Mesothelial cell of epicardium (in vitro differentiated cells): ENCODE measurements around the gene TIMM22. TPM values are rescaled to one million over a fixed set of nuclear protein-coding genes. Genes with fewer than 3 reads are reported as not detected.
A peak's percentile ranks its signal among the peaks of the same experiment; 100 is the strongest.

Source experiments
- DNase-seq, 2 experiments: peaks; one replicate each; pipeline ENCODE4 v3.0.0; 2021; ENCODE audit warnings: low spot score in 2 of 2; ENCODE audit not compliant: unreplicated experiment in 2 of 2
- H3K27ac Mint-ChIP-seq: 2 replicates; pipeline ENCODE4 v1.8.0; 2021; ENCODE audit warnings: mixed read lengths
- H3K27me3 Mint-ChIP-seq: 2 replicates; pipeline ENCODE4 v1.8.0; 2021; ENCODE audit warnings: low read depth, mixed read lengths
- H3K36me3 Mint-ChIP-seq: 2 replicates; pipeline ENCODE4 v1.8.0; 2021; ENCODE audit warnings: mixed read lengths
- H3K4me1 Mint-ChIP-seq: 2 replicates; pipeline ENCODE4 v1.8.0; 2021; ENCODE audit warnings: mixed read lengths
- H3K4me3 Mint-ChIP-seq: 2 replicates; pipeline ENCODE4 v1.8.0; 2021; ENCODE audit warnings: mild to moderate bottlenecking, moderate library complexity, mixed read lengths
- H3K9me3 Mint-ChIP-seq: 2 replicates; pipeline ENCODE4 v1.8.0; 2021; ENCODE audit warnings: mixed read lengths
- total RNA-seq: library from RNA; stranded (reverse); gene quantifications from 3 replicates; pipeline ENCODE4 v1.2.1, GENCODE V29; 2021
- TF ChIP-seq, protein P1 (sequence below): fragments of 200-600 bp; sonication (generic); IDR thresholded peaks from one replicate; pipeline ENCODE4 v1.5.0; 2021; ENCODE audit warnings: antibody characterized with exemption; ENCODE audit not compliant: unreplicated experiment

The TIMM22 gene
- total RNA-seq, 1 donor from 2014 or later: 15.5 TPM

DNA sequence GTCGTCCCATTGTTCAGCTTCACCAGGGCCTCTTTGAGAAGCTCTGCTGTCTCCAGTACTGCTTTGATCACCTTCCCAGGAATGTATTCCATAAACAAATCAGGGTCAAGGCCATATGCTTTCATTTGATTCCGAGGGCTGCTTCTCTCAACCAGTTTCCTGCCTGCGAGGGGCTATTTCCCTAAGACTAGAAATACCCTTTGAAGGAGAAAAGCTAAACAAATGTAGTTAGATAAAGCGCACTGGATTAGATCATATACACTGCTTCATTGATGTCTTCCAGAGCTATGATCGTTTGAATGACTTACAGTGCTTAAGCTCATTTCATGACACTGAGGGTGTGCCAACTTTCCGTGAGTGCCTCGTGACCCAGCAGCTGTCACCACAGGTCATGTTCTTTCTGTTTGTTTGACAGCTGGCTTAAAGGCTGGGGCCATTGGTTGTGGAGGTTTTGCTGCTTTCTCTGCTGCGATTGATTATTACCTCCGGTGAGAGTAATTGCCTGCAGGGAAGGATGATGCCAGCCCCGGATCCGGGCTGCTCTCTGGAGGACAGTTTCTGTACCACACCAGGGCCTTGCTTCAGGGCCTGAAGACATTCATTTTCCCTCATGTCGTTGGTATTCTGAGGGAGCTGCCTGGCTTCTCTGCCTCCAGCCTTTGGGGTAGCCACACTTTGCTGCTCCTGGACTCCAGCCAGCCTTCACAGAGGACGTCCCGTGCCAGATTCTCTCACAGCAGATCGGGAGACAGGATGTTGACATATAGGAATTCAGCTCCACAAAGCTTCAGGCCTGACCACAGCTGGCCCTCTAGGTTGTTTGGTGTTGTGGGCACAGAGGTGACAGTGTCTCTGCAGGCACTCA lies 3.9 kb downstream of the TIMM22 start:
- Mint-ChIP-seq H3K4me1 (peaks cover 47% of the 10 kb centered on the region), H3K27me3 (no peaks in the 10 kb centered on the region), H3K36me3 (peaks cover 29% of the 10 kb centered on the region), H3K9me3 (no peaks in the 10 kb centered on the region), H3K27ac (peak overlapping the region; percentile 79), H3K4me3 (no peak overlapping the region)
- TF ChIP-seq, protein P1, sequence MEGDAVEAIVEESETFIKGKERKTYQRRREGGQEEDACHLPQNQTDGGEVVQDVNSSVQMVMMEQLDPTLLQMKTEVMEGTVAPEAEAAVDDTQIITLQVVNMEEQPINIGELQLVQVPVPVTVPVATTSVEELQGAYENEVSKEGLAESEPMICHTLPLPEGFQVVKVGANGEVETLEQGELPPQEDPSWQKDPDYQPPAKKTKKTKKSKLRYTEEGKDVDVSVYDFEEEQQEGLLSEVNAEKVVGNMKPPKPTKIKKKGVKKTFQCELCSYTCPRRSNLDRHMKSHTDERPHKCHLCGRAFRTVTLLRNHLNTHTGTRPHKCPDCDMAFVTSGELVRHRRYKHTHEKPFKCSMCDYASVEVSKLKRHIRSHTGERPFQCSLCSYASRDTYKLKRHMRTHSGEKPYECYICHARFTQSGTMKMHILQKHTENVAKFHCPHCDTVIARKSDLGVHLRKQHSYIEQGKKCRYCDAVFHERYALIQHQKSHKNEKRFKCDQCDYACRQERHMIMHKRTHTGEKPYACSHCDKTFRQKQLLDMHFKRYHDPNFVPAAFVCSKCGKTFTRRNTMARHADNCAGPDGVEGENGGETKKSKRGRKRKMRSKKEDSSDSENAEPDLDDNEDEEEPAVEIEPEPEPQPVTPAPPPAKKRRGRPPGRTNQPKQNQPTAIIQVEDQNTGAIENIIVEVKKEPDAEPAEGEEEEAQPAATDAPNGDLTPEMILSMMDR: no peak
- DNase-seq: no peak

DNA sequence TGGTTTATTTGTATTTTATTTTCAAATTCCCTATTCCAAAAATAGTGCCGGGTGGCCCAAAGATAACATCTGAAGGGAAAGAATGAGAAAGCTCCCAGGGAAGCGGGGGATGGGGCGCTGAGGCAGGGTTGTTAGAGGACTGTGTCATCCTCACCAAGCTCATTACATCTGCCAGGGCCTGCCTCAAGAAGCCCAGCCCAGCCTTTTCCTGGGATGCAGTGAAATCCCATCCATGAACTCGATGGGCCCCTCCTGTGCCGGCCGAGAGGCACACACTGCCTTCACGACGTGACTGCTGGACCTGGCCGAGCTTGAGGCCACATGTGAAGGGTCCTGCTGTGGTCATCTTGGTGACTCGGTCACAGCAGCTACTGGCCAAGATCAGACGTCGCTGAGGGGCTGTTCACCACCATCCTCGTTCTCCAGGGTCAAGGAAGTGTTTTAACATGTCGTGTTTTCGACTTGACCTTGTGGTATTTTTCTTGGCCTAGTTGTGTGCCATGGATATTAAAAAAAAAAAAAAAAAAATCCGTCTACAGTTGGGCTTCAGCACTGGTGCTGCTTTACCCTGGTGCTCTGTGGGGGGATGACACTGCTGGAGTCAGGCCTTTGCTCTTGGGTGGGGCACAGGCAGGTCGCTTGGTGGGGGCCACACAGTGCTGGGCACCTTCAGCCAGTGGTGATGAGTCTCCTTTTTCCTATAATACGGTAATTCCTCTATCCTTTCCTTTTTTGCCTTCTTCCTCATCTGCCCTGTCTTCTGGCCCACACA lies 4.9 kb downstream of the TIMM22 start:
- Mint-ChIP-seq H3K4me3 (no peak overlapping the region), H3K36me3 (peaks cover 29% of the 10 kb centered on the region), H3K9me3 (no peaks in the 10 kb centered on the region), H3K27me3 (no peaks in the 10 kb centered on the region), H3K27ac (peak overlapping the region; percentile 39), H3K4me1 (peaks cover 45% of the 10 kb centered on the region)
- TF ChIP-seq, protein P1: no peak
- DNase-seq: no peak

DNA sequence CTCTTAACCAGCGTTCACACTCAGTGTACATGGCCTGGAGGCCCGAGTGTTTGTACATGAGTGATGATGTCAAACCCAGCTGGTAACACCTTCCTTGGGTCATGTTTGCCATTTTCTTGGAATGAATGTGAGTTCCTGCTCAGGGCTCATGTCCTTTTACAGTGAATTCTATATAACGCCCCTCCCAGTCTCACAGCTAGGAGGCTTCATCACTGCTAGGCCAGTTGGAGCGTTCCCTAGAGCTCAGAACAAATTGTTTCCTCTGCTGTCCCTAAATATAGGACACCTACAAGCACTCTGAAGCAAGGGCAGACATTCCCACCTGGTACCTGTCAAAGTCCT lies 5.5 kb downstream of the TIMM22 start:
- peak overlapping the region; percentile 39 for H3K27ac Mint-ChIP-seq
- TF ChIP-seq, protein P1: no peak
- DNase-seq: no peak
- no peak overlapping the region for H3K4me3 Mint-ChIP-seq
- H3K36me3 Mint-ChIP-seq: peaks cover 29% of the 10 kb centered on the region
- H3K27me3 Mint-ChIP-seq: no peaks in the 10 kb centered on the region
- H3K4me1 Mint-ChIP-seq: peaks cover 42% of the 10 kb centered on the region
- no peaks in the 10 kb centered on the region for H3K9me3 Mint-ChIP-seq

DNA sequence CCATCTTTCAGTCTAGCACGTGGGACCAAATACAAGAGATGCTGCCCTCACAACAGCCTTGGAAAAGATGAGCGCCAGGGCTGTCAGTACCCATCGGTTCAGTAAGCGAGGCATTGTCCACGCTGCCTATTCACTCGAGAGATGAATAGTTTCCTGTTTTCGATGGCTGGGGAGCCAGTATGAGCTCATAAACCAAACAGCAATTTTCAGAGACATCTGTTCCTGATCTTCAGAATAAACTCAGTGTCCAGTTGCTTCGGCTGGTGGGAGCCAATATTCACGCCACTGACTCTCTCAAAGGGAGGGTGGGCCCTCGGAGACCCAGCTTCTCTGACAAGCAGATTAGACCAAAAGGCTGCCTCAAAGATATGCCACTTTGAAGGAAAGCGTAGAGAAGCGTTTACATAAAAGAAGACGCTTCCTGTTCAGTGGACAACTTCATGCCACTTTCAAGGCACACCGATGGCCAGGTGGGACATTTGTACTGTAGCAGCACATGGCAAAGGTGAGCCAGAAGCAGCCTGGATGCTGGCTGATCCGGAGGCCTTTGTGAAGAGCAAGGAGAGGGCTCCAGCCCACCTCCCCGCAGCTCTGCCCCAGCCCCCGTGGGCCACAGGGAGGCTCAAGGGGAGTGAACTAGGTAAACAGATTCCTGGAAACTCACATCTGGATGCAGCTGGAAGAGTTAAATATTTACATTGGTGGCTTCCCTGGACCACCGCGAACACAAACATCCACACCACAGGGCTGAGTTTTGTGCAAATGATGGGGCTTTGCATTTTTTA lies 6.0 kb downstream of the TIMM22 start:
- no peak for DNase-seq
- Mint-ChIP-seq H3K4me3 (no peak overlapping the region), H3K4me1 (peaks cover 38% of the 10 kb centered on the region)

DNA sequence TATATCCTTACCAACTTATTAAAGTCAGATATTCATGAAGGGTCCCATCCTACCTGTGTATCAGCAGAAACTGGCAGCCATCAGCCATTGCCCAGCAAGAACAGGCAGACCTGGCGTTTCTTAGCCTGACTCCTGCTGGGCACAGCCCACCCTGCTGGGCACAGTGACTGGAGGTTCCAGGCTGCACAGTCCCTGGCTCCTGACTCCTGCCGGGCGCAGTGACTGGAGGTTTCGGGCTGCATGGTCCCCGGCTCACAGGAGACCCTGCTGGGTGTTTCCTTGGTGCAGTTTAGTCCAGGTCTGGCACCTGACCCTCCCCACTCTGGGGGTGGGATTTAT lies 6.7 kb downstream of the TIMM22 start:
- Mint-ChIP-seq H3K36me3 (peaks cover 29% of the 10 kb centered on the region), H3K9me3 (no peaks in the 10 kb centered on the region)

More for the DNA sequence above, 6.0 kb downstream of the TIMM22 start:
- Mint-ChIP-seq H3K27me3 (no peaks in the 10 kb centered on the region), H3K9me3 (no peaks in the 10 kb centered on the region), H3K36me3 (peaks cover 29% of the 10 kb centered on the region), H3K27ac (peak overlapping the region; percentile 62)
- TF ChIP-seq, protein P1: no peak

More for the DNA sequence above, 6.7 kb downstream of the TIMM22 start:
- DNase-seq: no peak
- no peaks in the 10 kb centered on the region for H3K27me3 Mint-ChIP-seq
- TF ChIP-seq, protein P1: no peak
- no peak overlapping the region for H3K4me3 Mint-ChIP-seq
- H3K4me1 Mint-ChIP-seq: peaks cover 33% of the 10 kb centered on the region
- H3K27ac Mint-ChIP-seq: peak overlapping the region; percentile 62
